ENCODE measurements around the gene NAP1L1.

NAP1L1 gene

GRCh38 chr12:76111209-76111749 is 26.8 kb upstream of the NAP1L1 start:
- ATAC-seq, result no peak
- TF ChIP-seq GLIS3 (CRISPR knock-in tag; IDR thresholded peaks at IDR 0.05) (no peak), RARB (CRISPR knock-in tag; IDR thresholded peaks at IDR 0.05) (no peak), PATZ1 (CRISPR knock-in tag; IDR thresholded peaks at IDR 0.05; ENCODE audit: borderline replicate concordance) (no peak), ARNTL (CRISPR knock-in tag; IDR thresholded peaks at IDR 0.05; ENCODE audit: borderline replicate concordance, low read depth) (no peak), ESRRG (CRISPR knock-in tag; IDR thresholded peaks at IDR 0.05) (no peak), OSR1 (CRISPR knock-in tag; IDR thresholded peaks at IDR 0.05) (no peak), BACH2 (CRISPR knock-in tag; IDR thresholded peaks at IDR 0.05; ENCODE audit: borderline replicate concordance) (no peak), SNAI2 (CRISPR knock-in tag; IDR thresholded peaks at IDR 0.05) (no peak), POU6F1 (CRISPR knock-in tag; IDR thresholded peaks at IDR 0.05; ENCODE audit: borderline replicate concordance, low read depth) (no peak), ZC3H10 (CRISPR knock-in tag; IDR thresholded peaks at IDR 0.05) (no peak), CREB5 (CRISPR knock-in tag; IDR thresholded peaks at IDR 0.05; ENCODE audit: low read depth) (no peak), TOX (CRISPR knock-in tag; IDR thresholded peaks at IDR 0.05; ENCODE audit: borderline replicate concordance) (no peak), ISL1 (CRISPR knock-in tag; IDR thresholded peaks at IDR 0.05) (no peak), PPARA (CRISPR knock-in tag; IDR thresholded peaks at IDR 0.05; ENCODE audit: borderline replicate concordance) (no peak), ZNF565 (CRISPR knock-in tag; conservative IDR thresholded peaks at IDR 0.05; ENCODE audit: low read depth) (no peak), CSDC2 (CRISPR knock-in tag; IDR thresholded peaks at IDR 0.05) (no peak), ZNF8 (CRISPR knock-in tag; IDR thresholded peaks at IDR 0.05) (no peak), TCF4 (CRISPR knock-in tag; IDR thresholded peaks at IDR 0.05; ENCODE audit: borderline replicate concordance) (no peak), ZNF70 (CRISPR knock-in tag; IDR thresholded peaks at IDR 0.05) (no peak)

GRCh38 chr12:76109879-76110278 is 25.4 kb upstream of the NAP1L1 start:
- no peak for ATAC-seq
- TF ChIP-seq TSHZ2 (CRISPR knock-in tag; IDR thresholded peaks at IDR 0.05), result no peak
- no peak for TF ChIP-seq ISL1 (CRISPR knock-in tag; IDR thresholded peaks at IDR 0.05)
- TF ChIP-seq PATZ1 (CRISPR knock-in tag; IDR thresholded peaks at IDR 0.05; ENCODE audit: borderline replicate concordance), result no peak
- TF ChIP-seq RARB (CRISPR knock-in tag; IDR thresholded peaks at IDR 0.05), result no peak
- no peak for TF ChIP-seq ARNTL (CRISPR knock-in tag; IDR thresholded peaks at IDR 0.05; ENCODE audit: borderline replicate concordance, low read depth)
- TF ChIP-seq ZFP3 (CRISPR knock-in tag; IDR thresholded peaks at IDR 0.05), result no peak
- TF ChIP-seq ZC3H10 (CRISPR knock-in tag; IDR thresholded peaks at IDR 0.05), result no peak
- no peak for TF ChIP-seq PPARA (CRISPR knock-in tag; IDR thresholded peaks at IDR 0.05; ENCODE audit: borderline replicate concordance)
- TF ChIP-seq ESRRG (CRISPR knock-in tag; IDR thresholded peaks at IDR 0.05), result no peak
- TF ChIP-seq ZNF8 (CRISPR knock-in tag; IDR thresholded peaks at IDR 0.05), result no peak
- TF ChIP-seq SNAI2 (CRISPR knock-in tag; IDR thresholded peaks at IDR 0.05), result no peak
- no peak for TF ChIP-seq CSRNP3 (CRISPR knock-in tag; IDR thresholded peaks at IDR 0.05)
- TF ChIP-seq TCF4 (CRISPR knock-in tag; IDR thresholded peaks at IDR 0.05; ENCODE audit: borderline replicate concordance), result no peak
- TF ChIP-seq TOX (CRISPR knock-in tag; IDR thresholded peaks at IDR 0.05; ENCODE audit: borderline replicate concordance), result no peak
- no peak for TF ChIP-seq CSDC2 (CRISPR knock-in tag; IDR thresholded peaks at IDR 0.05)
- TF ChIP-seq POU6F1 (CRISPR knock-in tag; IDR thresholded peaks at IDR 0.05; ENCODE audit: borderline replicate concordance, low read depth), result no peak
- no peak for TF ChIP-seq ZNF70 (CRISPR knock-in tag; IDR thresholded peaks at IDR 0.05)
- TF ChIP-seq OSR1 (CRISPR knock-in tag; IDR thresholded peaks at IDR 0.05), result no peak
- no peak for TF ChIP-seq GLIS3 (CRISPR knock-in tag; IDR thresholded peaks at IDR 0.05)
- TF ChIP-seq CREB5 (CRISPR knock-in tag; IDR thresholded peaks at IDR 0.05; ENCODE audit: low read depth), result no peak

All from SK-N-SH treated with all-trans-retinoic acid at 6 μM for 48 hours (cell line).